Bone marrow (tissue), 2 donors: Measurements from ENCODE around the gene CDH12.
"Not testable (repeated sequence)": the region's sequence is repeated elsewhere in the genome, so short reads cannot be mapped to it uniquely, and the experiment has no call there.

ENCODE experiments used
- DNase-seq, 2 donors: peaks; one replicate each; lab custom pipeline; 2025; lab: John Stamatoyannopoulos, UW

CDH12 gene

GRCh38 chr5:22151801-22152200 is 701.3 kb downstream of the CDH12 start:
- not testable (repeated sequence) for DNase-seq

GRCh38 chr5:22140418-22140817 is 712.7 kb downstream of the CDH12 start:
- DNase-seq: not testable (repeated sequence)

DNA sequence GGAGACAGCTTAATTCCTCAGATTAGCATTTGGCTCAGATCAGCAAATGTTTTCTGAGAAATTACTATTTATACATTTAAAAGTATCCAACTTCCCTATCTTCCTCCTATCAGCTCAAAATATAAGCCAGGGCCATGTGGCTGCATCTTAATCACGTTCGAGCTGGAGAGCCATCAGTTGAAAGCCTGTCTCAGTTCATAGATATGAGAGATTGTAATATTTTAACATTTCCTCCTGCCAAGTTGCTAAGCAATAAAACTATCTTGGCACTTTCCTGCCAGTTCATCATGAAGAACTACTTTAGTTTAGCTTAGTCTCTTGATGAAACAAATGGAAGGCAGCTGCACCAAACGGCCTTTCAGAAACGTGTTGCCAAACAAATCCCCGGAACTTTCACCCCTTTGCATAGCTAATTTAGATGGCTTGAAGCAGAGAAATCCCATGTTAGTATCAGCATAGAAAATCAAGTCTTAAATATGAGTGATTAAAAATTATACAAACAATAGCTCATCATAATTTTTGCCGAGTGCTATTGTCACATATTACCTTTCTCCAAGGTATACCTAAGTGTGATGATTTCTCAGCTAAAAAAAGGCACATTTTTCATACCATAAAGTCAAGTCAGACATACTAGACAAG is 713.4 kb downstream of the CDH12 start:
- not testable (repeated sequence) for DNase-seq

- DNase-seq: no peak
Measured at GRCh38 chr5:22111320-22111719, 741.8 kb downstream of the CDH12 start.

DNA sequence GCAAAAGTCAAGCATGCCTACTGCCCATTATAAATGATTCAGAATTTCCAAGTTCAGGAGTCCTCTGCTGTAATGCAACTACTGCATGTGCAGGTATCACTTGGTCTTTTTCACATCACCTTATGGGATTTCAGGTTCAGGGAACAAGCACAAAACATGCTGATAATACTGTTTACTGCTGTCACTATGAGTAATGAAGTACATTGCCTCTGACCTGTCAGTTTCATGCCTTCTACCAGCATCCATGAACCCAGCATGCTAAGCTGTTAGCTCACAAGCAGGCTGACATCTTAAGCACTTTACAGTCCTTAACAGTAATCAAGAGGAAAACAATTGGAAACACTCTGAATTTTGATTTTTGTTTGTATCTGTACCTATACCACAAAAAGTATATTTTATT is 743.8 kb downstream of the CDH12 start:
- DNase-seq: no peak

GRCh38 chr5:22108545-22108944 is 744.6 kb downstream of the CDH12 start:
- no peak for DNase-seq

DNA sequence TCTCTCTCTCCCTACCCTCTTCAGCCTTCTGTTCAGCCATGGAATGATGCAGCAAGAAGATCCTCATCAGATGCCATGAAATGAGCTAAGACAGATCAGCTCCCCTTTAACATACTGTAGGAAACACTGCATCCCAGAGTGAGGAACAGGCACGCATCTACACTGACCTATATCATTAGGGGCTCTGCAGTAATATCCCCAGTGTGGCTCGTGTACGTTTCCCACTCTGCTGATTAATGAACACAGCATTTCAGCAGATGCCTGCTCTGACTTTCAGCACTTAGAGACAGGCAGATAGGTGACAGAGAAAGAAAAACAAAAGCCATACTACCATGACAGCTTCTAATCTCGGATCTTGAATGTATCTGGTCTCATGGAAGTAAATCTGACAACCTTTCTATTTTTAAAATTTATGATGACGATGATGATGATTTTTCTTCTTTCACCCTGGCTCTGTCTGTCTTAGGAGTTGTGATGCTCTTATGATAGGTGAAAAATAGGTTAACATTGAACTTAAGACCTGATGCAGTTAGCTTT is 750.3 kb downstream of the CDH12 start:
- no peak for DNase-seq

- DNase-seq: no peak
Measured at GRCh38 chr5:22088517-22088916, 764.6 kb downstream of the CDH12 start.

DNA sequence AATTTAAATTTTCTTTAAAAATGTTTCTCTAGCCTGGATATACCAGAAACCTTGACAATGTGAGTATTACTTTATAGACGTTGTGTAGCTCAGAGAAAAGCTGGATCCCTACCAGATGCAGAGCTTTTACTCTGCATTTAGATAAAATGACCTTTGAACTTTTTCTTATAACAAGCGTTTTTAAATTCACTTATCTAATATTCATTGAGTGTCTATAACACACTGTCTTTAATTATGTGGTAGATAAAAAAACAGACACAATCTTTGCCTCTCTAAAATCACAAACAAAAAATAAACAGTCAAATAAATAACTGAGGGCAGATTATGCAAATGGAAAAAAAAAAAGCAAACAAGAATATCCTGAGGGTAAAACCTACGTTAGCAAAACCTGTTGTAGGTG is 773.6 kb downstream of the CDH12 start:
- DNase-seq: no peak

DNA sequence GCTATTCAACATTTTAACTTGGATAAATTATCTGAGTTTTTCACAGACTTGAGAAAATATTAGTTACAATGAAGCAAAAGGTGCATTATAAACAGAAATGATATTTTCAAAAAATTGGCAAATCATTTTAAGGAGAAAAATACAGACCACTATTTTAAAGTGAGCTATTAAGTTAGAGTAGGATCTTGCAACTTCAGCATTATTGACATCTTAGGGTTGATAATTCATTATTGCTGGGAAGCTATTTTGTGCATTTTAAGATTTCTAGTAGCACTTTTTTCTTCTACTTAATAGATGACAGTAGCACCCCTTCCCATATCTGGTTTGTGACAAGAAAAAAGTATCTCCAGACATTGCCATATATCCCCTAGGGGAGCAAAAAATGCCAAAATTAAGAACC is 774.1 kb downstream of the CDH12 start:
- no peak for DNase-seq

GRCh38 chr5:22076586-22076985 is 776.6 kb downstream of the CDH12 start:
- no peak for DNase-seq

- DNase-seq: no peak
Measured at GRCh38 chr5:22070186-22070728, 782.9 kb downstream of the CDH12 start.

DNA sequence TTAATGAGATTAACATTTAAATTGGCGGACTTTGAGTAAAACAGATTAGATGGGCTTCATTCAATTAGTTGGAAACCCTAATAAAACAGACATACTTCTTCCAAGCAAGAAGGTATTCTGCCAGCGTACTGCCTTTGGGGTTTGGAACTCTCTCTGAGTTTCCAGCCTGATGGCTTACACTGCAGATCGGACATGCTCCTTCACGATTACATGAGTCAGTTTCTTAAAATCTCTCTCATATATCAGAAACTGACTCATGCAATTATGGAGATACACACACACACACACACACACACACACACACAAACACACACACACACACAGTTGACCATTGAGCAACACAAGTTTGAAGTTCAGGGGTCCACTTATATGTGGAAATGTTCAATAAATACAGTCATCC is 789.4 kb downstream of the CDH12 start:
- DNase-seq: no peak

GRCh38 chr5:22058620-22059019 is 794.5 kb downstream of the CDH12 start:
- DNase-seq: no peak

DNA sequence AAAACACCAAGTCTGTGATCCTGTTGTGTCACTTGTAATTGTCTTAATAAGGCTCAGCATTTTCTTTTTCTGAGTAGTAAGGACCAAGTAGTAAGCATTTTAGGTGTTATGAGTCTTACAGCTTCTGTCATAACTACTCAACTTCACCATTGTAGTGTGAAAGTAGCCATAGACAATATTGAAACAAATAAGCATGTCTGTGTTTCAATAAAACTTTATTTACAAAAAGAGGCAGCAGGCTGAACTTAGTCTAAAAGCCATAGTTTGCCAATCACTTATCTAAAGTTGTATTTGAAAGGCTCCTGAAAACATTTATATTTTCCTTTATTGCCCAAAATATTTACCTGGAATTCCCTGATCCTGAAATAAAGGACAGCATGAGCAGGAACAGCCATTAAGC is 796.1 kb downstream of the CDH12 start:
- DNase-seq: no peak

- DNase-seq: no peak
Measured at GRCh38 chr5:22056601-22057000, 796.5 kb downstream of the CDH12 start.

- no peak for DNase-seq
Measured at GRCh38 chr5:22053195-22053594, 799.9 kb downstream of the CDH12 start.

DNA sequence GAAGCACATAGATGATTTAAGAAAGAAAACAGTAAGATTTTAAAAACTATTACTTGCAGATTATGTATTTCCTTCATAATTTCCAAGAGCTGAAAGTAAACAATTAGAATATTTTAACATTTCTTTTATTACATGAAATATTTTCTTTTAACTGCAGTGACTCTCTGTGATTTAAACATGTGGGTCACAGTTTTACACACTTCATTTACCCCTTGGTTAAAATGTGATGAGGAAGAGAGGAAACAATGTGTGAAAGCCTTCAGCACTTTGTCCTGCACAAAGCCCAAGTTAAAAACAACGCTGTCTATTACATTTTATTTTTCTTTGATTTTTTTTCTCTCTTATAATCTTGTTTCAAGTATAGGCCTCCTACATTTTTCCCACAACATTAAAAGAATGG is 801.3 kb downstream of the CDH12 start:
- no peak for DNase-seq

DNA sequence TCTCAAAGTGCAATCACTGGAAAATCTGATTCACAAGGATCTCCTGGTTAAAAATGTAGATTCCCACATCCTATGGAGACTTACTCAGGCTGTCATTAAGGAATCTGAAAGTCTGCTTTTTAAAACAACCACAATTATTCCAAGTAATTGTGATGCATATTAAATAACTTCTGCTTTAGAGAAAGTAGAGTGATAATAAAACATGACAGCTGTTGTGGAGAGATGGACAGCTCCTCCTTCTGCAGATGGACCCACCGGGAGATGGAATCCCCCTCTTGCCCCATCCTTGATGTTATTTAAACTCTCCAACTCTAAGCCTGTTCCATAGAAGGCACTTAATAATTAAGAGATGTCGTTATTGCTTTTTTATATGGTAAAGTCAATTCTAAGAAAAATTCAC is 802.2 kb downstream of the CDH12 start:
- DNase-seq: no peak

GRCh38 chr5:22044229-22044628 is 808.9 kb downstream of the CDH12 start:
- DNase-seq: no peak

DNA sequence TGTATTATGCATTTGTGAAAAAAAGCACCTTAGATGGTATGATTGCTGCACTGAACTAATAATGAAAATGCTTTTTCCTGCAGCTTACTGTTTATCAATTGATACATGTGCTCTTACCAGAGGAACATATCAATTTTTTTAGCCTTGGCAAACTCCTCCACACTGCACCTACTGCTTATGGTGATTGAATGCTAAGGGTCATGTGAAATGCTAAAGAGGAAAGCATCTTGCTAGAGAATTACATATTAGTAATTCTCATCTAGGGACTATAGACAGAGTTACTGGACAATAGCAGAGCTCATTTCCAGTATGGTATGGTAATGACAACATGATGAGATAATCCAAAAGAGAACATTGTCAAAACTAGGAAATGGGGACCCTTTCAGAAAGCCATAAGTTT is 817.1 kb downstream of the CDH12 start:
- no peak for DNase-seq

- no peak for DNase-seq
Measured at GRCh38 chr5:22033066-22033465, 820.1 kb downstream of the CDH12 start.

DNA sequence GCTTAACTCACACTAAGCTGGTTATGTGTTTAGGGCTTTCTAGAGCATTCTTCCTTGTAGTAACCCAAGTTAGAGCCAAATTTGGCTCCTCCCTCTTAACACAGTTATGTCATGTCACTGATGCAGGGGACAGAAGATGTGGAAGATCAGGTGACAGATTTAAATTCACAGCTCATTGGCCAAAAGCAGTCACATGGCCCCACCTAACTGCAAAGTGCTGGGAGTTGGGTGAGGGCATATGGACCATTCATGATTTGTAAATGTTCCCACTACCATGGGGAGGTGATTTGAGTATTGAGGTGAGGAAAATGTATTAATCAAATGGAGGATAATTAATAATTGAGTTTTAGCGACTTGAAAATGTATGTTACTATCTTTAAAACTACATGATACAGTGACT is 829.4 kb downstream of the CDH12 start:
- DNase-seq: no peak

- DNase-seq: not testable (repeated sequence)
Measured at GRCh38 chr5:22012893-22013292, 840.3 kb downstream of the CDH12 start.
